Measurements from ENCODE around the gene TPTE2.
"Not testable (repeated sequence)": the region's sequence is repeated elsewhere in the genome, so short reads cannot be mapped to it uniquely, and the experiment has no call there.

The TPTE2 gene

DNA sequence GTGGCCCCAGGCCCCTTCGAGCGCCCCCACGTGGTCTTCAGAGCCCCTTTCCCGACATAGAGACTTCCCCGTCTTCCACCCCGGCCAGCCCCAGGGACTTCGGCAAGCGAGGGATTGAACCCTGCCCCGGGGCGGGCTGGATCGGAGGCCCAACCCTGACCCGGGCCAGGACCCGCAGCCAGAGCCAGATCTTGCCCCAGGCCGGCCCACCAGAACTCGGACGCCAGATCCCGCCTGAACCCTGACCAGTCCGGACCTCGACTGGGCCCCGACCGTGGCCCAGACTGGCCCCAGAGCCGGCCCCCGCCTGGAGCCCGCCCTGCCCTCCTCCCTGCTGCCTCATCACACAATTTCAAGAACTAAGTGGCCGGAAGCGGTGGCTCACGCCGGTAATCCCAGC lies 253 bp upstream of the TPTE2 start:
- DNase-seq, result no peak

- DNase-seq, result not testable (repeated sequence)
Observed at GRCh38 chr13:19560672-19561071, 660 bp downstream of the TPTE2 start.

GRCh38 chr13:19559739-19560138 lies 1.6 kb downstream of the TPTE2 start:
- DNase-seq, result not testable (repeated sequence)

DNA sequence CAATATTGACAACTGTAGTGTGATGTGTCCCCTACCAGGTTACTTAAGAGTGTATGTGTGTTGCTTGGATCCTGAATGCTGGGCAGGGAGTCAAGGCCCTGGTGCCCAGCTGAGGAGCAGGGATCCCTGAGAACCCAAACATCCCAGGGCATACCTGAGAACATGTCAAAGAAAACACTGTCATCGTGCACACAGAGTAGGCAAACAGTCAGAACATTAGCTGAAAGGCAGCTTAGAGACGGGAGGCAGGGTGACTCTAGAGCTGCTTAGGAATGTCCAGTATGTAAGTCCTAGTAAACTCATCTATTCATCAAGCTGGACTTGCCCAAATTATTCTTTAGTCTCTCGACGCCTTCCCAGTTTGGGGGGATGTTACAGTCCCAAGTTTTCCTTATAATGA lies 4.0 kb downstream of the TPTE2 start:
- DNase-seq, result not testable (repeated sequence)

- not testable (repeated sequence) for DNase-seq
Observed at GRCh38 chr13:19549245-19549644, 12.1 kb downstream of the TPTE2 start.

DNA sequence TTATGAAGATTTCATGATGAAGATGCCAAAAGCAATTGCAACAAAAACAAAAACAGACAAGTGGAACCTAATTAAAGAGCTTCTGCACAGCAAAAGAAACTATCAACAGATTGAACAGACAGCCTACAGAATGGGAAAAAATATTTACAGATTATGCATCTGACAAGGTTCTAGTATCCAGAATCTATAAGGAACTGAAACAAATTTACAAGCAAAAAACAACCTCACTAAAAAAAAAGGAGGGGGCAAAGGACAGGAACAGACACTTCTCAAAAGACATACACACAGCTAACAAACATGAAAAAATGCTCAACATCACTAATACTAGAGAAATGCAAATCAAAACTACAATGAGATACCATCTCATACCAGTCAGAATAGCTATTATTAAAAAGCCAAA lies 35.7 kb downstream of the TPTE2 start:
- not testable (repeated sequence) for DNase-seq

DNA sequence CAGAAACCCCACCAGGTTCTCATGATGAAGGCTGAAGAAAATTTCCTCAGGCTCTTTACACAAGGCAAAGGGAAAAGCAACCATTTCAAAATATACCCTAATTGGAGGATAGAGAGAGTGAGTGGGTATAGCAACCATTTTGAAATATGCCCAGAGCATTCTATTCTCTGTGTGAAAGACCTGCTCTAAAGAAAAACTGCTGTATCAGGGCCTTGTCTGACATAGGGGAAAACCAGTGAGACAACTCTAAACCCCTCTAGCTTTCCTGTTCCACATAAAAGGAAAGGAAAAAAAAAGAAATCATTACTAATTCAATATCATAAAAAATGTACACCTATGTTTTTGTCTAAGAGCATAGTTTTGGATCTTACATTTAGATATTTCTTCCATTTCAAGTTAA lies 42.3 kb downstream of the TPTE2 start:
- DNase-seq, result no peak

DNA sequence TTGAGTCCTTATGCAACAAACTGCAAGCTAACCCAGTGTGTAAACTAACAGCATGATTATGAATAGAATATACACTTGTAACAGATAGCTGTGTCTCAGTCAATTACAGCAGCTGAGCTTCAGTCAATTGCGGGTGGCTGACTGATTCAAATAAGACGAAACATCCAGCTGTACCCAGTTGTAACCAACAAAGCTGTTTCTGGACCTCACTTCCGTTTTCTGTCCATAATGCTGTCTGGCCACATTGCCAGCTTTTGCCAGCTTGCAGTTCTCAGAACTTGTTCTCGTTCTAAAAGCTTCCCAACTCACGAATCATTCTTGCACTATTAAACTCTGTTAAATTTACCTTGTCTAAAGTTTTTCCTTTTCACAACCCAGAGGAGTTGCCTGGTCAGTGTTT lies 53.7 kb downstream of the TPTE2 start:
- not testable (repeated sequence) for DNase-seq

- DNase-seq, result not testable (repeated sequence)
Observed at GRCh38 chr13:19460126-19460525, 101.2 kb downstream of the TPTE2 start.

DNA sequence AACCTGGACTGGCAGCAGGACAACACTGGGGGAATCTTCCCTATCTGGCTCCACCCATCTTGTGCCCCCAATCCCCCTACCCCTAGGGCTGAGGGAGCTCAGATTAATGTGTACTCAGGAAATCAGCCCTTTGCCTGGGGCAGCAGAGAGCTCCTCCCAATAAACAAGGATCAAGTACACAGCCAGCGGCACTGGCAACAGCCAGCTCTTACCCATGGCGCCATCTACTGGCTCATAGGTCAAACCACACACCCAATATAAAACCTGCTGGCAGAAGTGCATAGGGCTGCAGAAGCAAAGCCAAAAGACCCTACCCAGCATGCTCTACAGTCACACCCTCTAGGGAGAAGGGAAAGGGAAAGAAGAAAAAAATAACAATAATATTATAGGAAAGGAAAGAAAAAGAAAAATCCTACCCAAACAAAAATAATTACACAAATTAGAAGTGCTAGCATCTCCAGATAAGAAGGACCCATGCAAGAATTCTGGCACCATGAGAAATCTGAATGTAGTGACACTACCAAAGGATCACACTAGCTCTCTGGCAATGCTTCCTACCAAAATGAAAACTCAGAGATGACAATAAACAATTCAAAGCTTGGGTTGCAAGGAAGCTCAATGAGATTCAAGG lies 122.2 kb downstream of the TPTE2 start:
- DNase-seq, result not testable (repeated sequence)

GRCh38 chr13:19437780-19438179 lies 123.6 kb downstream of the TPTE2 start:
- not testable (repeated sequence) for DNase-seq

DNA sequence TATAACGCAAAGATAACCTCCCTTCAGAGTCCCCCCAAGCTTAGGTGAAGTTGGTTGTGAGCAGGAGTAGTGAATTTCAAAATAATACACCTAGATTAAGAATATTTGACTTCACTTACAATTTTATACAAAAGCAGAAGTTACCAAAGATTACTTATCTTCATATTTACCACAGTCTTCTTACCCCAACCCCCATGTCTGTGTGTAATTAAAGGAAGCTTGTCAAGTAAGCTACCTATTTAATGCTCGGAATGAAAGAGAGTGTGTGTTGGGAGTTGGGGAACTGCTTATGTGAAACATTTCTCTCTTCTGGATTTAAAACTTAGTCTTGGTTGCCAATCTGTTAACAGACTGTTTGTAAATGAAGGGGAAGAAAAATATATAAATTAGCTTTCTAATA lies 139.1 kb downstream of the TPTE2 start:
- not testable (repeated sequence) for DNase-seq

DNA sequence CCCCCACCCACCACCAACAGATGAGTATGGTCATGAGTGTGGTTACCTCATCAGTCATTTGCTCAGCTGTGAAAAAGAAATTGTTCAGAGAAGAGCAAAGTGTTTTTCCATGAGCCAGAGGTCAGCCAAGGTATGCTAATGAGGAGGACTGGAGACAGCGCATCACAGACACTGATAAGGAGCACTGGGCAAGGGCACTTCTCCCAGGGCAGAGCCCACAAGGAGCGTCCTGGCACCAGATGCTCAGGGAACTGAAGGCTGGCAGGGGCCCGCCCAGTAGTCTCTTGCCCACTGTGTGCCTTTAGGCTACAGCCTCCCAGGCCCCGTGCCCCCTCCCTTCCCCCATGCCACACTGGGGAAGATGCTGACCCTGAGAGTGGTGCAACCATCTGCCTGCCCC lies 148.8 kb downstream of the TPTE2 start:
- not testable (repeated sequence) for DNase-seq

- DNase-seq, result not testable (repeated sequence)
Observed at GRCh38 chr13:19382746-19383511, 178.4 kb downstream of the TPTE2 start.

DNA sequence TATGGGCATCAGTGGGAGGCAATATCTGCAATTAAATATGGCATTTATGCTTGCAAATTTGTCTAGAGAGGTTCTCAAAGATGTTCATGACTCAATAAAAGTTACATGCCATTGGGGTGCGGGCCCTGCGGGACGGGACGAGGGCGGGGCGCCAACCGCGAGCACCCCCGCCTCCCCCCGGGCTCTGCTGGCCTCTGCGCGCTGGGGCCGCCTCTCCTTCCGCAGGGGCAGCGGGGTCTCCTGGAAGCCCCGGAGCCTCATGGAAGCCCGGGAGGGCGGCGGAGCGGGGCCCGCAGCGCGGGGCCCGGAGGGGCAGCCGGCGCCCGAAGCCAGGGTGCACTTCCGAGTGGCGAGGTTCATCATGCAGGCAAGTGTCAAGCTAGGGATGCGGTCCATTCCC lies 179.2 kb downstream of the TPTE2 start:
- no peak for DNase-seq

Data from amniotic stem cell (primary cell).